GM12801 (cell line): ENCODE measurements around the gene MRGPRG.

Experiments
- CTCF ChIP-seq: IDR thresholded peaks from one replicate; pipeline ENCODE4 v1.5.1; 2011; ENCODE audit warnings: control low read depth; ENCODE audit not compliant: insufficient read length; ENCODE audit errors: extremely low read depth

The MRGPRG gene

GRCh38 chr11:3196161-3197043 is 22.2 kb downstream of the MRGPRG start:
- TF ChIP-seq CTCF: no peak

- no peak for TF ChIP-seq CTCF
Measured at GRCh38 chr11:3195251-3196160, 23.1 kb downstream of the MRGPRG start.

GRCh38 chr11:3194016-3194816 is 24.4 kb downstream of the MRGPRG start:
- TF ChIP-seq CTCF: no peak

- no peak for TF ChIP-seq CTCF
Measured at GRCh38 chr11:3193373-3194015, 25.1 kb downstream of the MRGPRG start.

- TF ChIP-seq CTCF: no peak
Measured at GRCh38 chr11:3192511-3193372, 25.9 kb downstream of the MRGPRG start.

- no peak for TF ChIP-seq CTCF
Measured at GRCh38 chr11:3191586-3192324, 26.9 kb downstream of the MRGPRG start.
